MG63 (cell line): ENCODE measurements around the gene EIF4H. TPM values are rescaled to one million over a fixed set of nuclear protein-coding genes. Genes with fewer than 3 reads are reported as not detected.

Experiments used
- DNase-seq: peaks from one replicate; pipeline ENCODE4 v3.0.0-alpha.2; 2020
- H3K27me3 ChIP-seq: fragments of 250-450 bp; sonication (Bioruptor Pico); 2 replicates; pipeline ENCODE4 v1.5.1; 2020; ENCODE audit warnings: mild to moderate bottlenecking, moderate library complexity
- H3K36me3 ChIP-seq: fragments of 250-450 bp; sonication (Bioruptor Pico); 2 replicates; pipeline ENCODE4 v1.5.1; 2020; ENCODE audit warnings: mild to moderate bottlenecking, moderate library complexity
- H3K4me3 ChIP-seq: fragments of 250-450 bp; sonication (Bioruptor Pico); 2 replicates; pipeline ENCODE4 v1.5.1; 2020; ENCODE audit warnings: mild to moderate bottlenecking, moderate library complexity
- H3K9me3 ChIP-seq: fragments of 250-450 bp; sonication (Bioruptor Pico); 2 replicates; pipeline ENCODE4 v1.5.1; 2020; ENCODE audit warnings: mild to moderate bottlenecking, moderate library complexity
- total RNA-seq: library from RNA; depleted of rRNA; stranded (reverse); fragments of >200 nt; shearing (Covaris generic); gene quantifications from 2 replicates; pipeline ENCODE4 v1.2.3, GENCODE V29; 2014; ENCODE audit warnings: low replicate concordance; rRNA removed

EIF4H gene
- total RNA-seq, 1 experiment from 2014 or later = 364 TPM

GRCh38 chr7:74228951-74229900 lies 55.1 kb downstream of the EIF4H start:
- no peak for DNase-seq
- Histone ChIP-seq H3K36me3 (peaks cover 3% of the 10 kb centered on the region), H3K9me3 (no peaks in the 10 kb centered on the region), H3K4me3 (no peak overlapping the region), H3K27me3 (no peaks in the 10 kb centered on the region)

DNA sequence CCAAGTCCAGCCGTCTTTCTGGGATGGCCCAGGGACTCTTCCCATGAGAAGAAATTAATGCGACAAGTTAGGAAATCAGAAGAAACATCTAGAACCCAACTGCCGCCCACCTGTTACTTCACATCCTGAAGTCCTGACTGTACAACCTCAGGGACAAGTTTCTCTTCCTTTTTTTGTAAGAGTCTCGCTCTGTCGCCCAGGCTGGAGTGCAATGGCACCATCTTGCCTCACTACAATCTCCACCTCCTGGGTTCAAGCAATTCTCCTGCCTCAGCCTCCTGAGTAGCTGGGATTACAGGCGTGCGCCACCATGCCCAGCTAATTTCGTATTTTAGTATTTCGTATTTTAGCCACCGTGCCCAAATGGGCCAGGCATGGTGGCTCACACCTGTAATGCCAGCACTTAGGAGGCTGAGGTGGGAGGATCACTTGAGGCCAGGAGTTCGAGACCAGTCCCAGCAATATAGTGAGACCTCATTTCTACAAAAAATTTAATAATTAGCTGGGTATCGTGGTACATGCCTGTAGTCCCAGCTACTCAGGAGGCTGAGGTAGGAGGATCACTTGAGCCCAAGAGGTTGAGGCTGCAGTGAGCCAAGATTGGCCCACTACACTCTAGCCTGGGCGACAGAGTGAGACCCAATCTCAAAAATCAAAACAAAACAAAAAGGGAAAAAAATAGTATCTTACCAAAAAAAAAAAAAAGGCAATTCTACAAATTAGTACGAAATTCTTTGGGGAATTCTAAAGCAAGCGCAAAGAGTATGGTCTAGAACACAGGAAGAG lies 56.5 kb downstream of the EIF4H start:
- H3K9me3 ChIP-seq = no peaks in the 10 kb centered on the region
- peaks cover 5% of the 10 kb centered on the region for H3K36me3 ChIP-seq
- no peak overlapping the region for H3K4me3 ChIP-seq
- no peak for DNase-seq
- H3K27me3 ChIP-seq = no peaks in the 10 kb centered on the region

DNA sequence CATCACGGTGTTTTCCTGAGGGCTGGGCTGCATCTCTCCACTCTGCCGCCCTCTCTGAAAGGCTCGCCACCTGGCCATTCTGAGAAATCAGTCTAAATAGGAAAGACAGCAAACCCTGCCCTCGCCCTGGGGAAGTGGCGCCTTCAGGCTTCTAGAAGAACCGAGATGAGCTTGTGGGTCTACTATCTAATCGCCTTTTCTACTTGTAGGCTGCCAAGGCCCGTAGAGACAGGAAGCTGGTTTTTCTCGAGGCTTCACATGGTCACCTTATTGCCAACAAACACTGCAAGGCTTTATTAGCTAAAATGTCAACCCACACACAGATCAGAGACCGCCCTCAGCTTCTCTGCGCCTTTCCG lies 57.1 kb downstream of the EIF4H start:
- Histone ChIP-seq H3K9me3 (no peaks in the 10 kb centered on the region), H3K4me3 (no peak overlapping the region), H3K36me3 (peaks cover 5% of the 10 kb centered on the region), H3K27me3 (no peaks in the 10 kb centered on the region)
- DNase-seq = no peak

GRCh38 chr7:74233655-74234285 lies 59.6 kb downstream of the EIF4H start:
- Histone ChIP-seq H3K27me3 (no peaks in the 10 kb centered on the region), H3K36me3 (peaks cover 2% of the 10 kb centered on the region), H3K9me3 (no peaks in the 10 kb centered on the region), H3K4me3 (no peak overlapping the region)
- DNase-seq = no peak

DNA sequence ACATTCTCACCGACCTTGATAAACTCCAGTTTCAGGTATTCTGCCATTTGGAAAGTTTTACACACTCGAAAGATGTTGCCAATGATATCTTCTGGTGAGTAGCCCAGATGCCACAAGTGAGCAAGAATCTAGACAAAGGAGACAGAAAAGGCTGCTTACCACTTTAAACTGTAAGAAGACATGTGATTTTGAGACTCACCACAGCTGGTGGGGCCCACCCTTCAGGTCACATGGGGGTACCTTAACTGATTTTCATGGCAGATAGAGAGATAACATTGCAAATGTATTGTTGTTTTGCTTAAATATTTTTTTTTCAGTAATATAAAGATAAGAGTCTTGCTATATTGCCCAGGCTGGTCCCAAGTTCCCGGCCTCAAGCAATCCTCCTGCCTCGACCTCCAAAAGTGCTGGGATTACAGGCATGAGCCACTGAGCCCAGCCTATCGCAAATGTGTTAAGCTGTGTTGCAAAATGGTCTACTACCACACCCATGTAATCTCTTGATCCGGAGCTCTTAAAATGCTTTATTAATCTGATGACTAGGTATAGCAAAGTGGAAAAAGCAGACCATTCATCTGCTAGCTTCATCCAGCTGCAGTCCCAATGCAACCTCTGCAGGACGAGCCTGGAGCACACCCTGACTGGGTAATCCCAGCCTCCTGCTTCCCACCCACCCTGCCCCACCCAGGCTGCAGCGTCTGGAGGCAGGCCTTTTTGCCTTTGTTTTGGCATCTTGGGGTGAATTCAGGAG lies 61.5 kb downstream of the EIF4H start:
- H3K9me3 ChIP-seq = no peaks in the 10 kb centered on the region
- no peaks in the 10 kb centered on the region for H3K27me3 ChIP-seq
- no peak for DNase-seq
- no peak overlapping the region for H3K4me3 ChIP-seq
- H3K36me3 ChIP-seq = peaks cover 2% of the 10 kb centered on the region

- Histone ChIP-seq H3K36me3 (peaks cover 2% of the 10 kb centered on the region), H3K9me3 (no peaks in the 10 kb centered on the region)
- DNase-seq = no peak
Observed at GRCh38 chr7:74236284-74236683, 62.1 kb downstream of the EIF4H start.

DNA sequence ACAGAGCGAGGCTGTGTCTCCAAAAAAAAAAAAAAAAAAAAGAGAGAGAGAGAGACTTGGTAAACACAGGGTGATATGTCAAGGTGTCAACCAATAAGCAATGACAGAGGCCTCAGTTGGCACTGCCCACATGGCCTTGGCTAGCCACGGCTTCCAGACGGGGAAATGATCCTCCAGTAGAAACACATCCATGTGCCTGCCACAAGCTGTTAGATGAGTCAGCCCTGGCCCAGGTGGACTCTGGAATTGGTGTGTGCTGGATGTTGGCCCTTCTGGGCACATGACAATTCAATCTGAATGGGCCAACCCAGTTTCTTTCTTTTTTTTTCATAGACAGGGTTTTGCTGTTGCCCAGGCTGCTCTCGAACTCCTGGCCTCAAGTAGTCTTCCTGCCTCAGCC lies 66.3 kb downstream of the EIF4H start:
- no peaks in the 10 kb centered on the region for H3K9me3 ChIP-seq
- H3K36me3 ChIP-seq = peaks cover 7% of the 10 kb centered on the region
- no peaks in the 10 kb centered on the region for H3K27me3 ChIP-seq

More at GRCh38 chr7:74236284-74236683, 62.1 kb downstream of the EIF4H start:
- Histone ChIP-seq H3K27me3 (no peaks in the 10 kb centered on the region), H3K4me3 (no peak overlapping the region)

GRCh38 chr7:74242122-74242443 lies 67.9 kb downstream of the EIF4H start:
- peaks cover 6% of the 10 kb centered on the region for H3K36me3 ChIP-seq
- no peak for DNase-seq
- no peaks in the 10 kb centered on the region for H3K27me3 ChIP-seq
- no peak overlapping the region for H3K4me3 ChIP-seq
- H3K9me3 ChIP-seq = no peaks in the 10 kb centered on the region

More for the DNA sequence above, 66.3 kb downstream of the EIF4H start:
- DNase-seq = no peak
- H3K4me3 ChIP-seq = no peak overlapping the region

DNA sequence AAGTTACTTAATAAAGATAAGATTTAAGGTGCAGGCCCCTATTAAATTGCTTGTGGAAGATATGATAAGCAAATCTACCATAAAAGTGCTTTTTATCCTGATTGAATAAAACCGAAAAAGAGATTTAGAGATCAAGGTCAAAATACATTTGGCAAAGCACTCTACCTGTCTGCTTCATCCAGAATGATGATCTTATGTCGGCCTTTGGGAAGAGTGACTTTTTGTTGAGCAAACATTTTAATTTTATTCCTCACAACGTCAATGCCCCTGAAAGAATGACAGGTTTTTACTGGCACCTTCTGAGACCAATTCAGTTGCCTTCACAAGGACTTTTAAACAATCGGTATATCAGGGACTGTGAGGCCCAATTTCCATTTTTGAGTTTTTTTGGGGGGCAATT lies 72.3 kb downstream of the EIF4H start:
- Histone ChIP-seq H3K9me3 (no peaks in the 10 kb centered on the region), H3K27me3 (no peaks in the 10 kb centered on the region), H3K4me3 (no peak overlapping the region), H3K36me3 (peaks cover 26% of the 10 kb centered on the region)
- DNase-seq = no peak

Other genes with a start within 250 kb of the EIF4H start
- not detected in 2 replicates for gene ELN, start 146.2 kb upstream of the EIF4H start, total RNA-seq
- gene LIMK1, start 90.6 kb upstream of the EIF4H start, total RNA-seq = 13.2 and 26.9 TPM in 2 replicates
- gene LAT2, start 35.6 kb downstream of the EIF4H start, total RNA-seq = 0.20 TPM in 1 of 2 replicates, not detected in the other
- 17.3 and 27.4 TPM in 2 replicates for gene RFC2, start 80.0 kb downstream of the EIF4H start, total RNA-seq
- gene CLIP2, start 115.1 kb downstream of the EIF4H start, total RNA-seq = 6.3 and 6.9 TPM in 2 replicates